Lower lobe of right lung (tissue), 2 donors: ENCODE results near the gene EVA1C. TPM values are rescaled to one million over a fixed set of nuclear protein-coding genes. Genes with fewer than 3 reads are reported as not detected.
A peak's percentile ranks its signal among the peaks of the same experiment; 100 is the strongest.
"Not testable (repeated sequence)": the region's sequence is repeated elsewhere in the genome, so short reads cannot be mapped to it uniquely, and the experiment has no call there.

Experiments
- ATAC-seq, 2 donors: fragments of 200-7000 bp; cut with Tn5 transposase; one replicate each; pipeline ENCODE4 v1.9.1; 2020 to 2022; ENCODE audit warnings: mild to moderate bottlenecking in 2 of 2, moderate library complexity in 2 of 2
- DNase-seq: peaks from one replicate; pipeline ENCODE4 v3.0.0-alpha.2; 2020
- H3K27ac ChIP-seq: fragments of 200-600 bp; one replicate; pipeline ENCODE4 v1.8.0; 2022
- H3K27me3 ChIP-seq: fragments of 200-600 bp; one replicate; pipeline ENCODE4 v1.8.0; 2022; ENCODE audit warnings: low read depth
- H3K36me3 ChIP-seq: fragments of 200-600 bp; one replicate; pipeline ENCODE4 v1.8.0; 2022; ENCODE audit warnings: mild to moderate bottlenecking
- H3K4me1 ChIP-seq: fragments of 200-600 bp; one replicate; pipeline ENCODE4 v1.8.0; 2022
- H3K4me3 ChIP-seq: fragments of 200-600 bp; one replicate; pipeline ENCODE4 v1.8.0; 2022; ENCODE audit warnings: mild to moderate bottlenecking
- H3K9me3 ChIP-seq: fragments of 200-600 bp; one replicate; pipeline ENCODE4 v1.8.0; 2022
- intact Hi-C: fragments of 100-400 bp; cut with DNase I; formaldehyde crosslinking; loops from one replicate; pipeline ENCODE4 v1.11.0; 2022
- total RNA-seq: library from RNA; stranded (reverse); fragmentation: NEBNext Ultra II Directional; extraction: Animal tissue kit (Norgen Biotek cat#: 25700); gene quantifications from one replicate; pipeline ENCODE4 v1.2.1, GENCODE V29; 2021
- TF ChIP-seq, protein P1 (sequence below): fragments of 200-600 bp; IDR thresholded peaks from one replicate; pipeline ENCODE4 v1.8.0; 2022; ENCODE audit warnings: antibody characterized with exemption, mild to moderate bottlenecking
- donor health status: DM: no; HTN: yes; CAD: no; lungs with severe emphysema.

EVA1C gene
- total RNA-seq, 1 donor from 2014 or later: 31.8 TPM

DNA sequence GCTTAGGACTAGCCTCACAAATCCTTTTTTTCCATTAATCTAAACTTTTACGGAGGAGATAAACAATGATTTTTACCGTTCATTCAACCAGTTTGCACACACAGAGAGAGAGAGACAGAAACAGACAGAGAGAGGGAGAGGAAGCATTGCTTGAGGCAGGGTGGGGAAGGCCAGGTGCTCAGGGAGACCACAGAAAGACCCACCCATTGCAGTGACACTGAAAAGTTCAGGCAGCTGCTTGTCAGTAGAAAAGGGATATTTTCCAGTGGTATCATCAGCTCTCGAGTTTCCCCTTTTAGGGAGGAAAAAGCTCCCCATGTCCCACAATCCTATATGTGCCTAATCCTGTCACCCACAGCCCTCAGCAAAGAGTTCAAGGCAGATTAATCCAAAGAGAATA, 145.6 kb downstream of the EVA1C start:
- Histone ChIP-seq H3K27me3 (no peaks in the 10 kb centered on the region), H3K9me3 (no peaks in the 10 kb centered on the region), H3K4me1 (no peaks in the 10 kb centered on the region), H3K4me3 (no peak overlapping the region), H3K27ac (no peak overlapping the region), H3K36me3 (no peaks in the 10 kb centered on the region)
- no peak for ATAC-seq
- intact Hi-C loops: no loop called here
- TF ChIP-seq, protein P1, sequence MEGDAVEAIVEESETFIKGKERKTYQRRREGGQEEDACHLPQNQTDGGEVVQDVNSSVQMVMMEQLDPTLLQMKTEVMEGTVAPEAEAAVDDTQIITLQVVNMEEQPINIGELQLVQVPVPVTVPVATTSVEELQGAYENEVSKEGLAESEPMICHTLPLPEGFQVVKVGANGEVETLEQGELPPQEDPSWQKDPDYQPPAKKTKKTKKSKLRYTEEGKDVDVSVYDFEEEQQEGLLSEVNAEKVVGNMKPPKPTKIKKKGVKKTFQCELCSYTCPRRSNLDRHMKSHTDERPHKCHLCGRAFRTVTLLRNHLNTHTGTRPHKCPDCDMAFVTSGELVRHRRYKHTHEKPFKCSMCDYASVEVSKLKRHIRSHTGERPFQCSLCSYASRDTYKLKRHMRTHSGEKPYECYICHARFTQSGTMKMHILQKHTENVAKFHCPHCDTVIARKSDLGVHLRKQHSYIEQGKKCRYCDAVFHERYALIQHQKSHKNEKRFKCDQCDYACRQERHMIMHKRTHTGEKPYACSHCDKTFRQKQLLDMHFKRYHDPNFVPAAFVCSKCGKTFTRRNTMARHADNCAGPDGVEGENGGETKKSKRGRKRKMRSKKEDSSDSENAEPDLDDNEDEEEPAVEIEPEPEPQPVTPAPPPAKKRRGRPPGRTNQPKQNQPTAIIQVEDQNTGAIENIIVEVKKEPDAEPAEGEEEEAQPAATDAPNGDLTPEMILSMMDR: no peak
- DNase-seq: no peak

DNA sequence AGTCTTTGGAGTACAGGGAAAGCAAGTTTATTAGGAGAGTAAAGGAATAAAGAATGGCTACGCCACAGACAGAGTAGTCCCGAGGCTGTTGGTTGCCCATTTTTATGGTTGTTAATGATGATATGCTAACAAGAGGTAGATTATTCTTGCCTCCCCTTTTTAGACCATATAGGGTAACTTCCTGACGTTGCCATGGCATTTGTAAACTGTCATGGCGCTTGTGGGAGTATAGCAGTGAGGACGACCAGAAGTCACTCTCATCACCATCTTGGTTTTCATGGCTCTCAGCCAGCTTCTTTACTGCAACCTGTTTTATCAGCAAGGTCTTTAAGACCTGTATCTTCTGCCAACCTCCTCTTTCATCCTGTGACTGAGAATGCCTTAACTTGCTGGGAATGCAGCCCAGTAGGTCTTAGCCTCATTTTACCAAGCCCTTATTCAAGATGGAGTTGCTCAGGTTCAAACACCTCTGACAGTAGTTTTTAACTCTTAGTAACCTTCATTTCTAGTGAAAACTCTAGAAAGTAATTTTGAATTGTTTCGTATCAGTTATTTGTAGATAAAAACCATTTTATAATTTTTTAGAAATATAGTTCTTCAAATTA, 146.6 kb downstream of the EVA1C start:
- no peak for DNase-seq
- ATAC-seq: no peak

DNA sequence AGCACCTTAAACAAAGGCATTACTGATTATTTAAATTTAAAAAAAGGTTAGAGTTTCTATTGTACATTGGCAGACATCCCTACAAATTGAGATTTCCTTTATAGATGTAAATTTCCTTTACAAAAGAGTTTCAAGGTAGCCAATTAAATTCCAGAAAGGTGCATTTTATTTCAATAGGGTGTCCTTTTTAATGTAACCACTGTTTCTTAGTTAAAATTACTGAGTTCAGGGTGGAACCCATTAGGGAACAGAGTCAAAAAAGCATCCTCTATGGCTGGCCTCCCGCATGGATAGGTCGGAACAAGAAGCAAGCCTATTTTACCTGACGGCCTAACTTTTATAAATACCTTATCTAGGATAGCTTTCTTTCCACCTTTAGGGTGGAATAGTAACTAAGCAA, 148.4 kb downstream of the EVA1C start:
- Histone ChIP-seq H3K4me1 (no peaks in the 10 kb centered on the region), H3K27ac (no peak overlapping the region), H3K9me3 (peaks cover 8% of the 10 kb centered on the region), H3K4me3 (no peak overlapping the region), H3K27me3 (no peaks in the 10 kb centered on the region), H3K36me3 (no peaks in the 10 kb centered on the region)
- DNase-seq (no peak), ATAC-seq (no peak)
- intact Hi-C loops: no loop called here
- TF ChIP-seq, protein P1: no peak

More for the DNA sequence above, 146.6 kb downstream of the EVA1C start:
- intact Hi-C loops: no loop called here
- Histone ChIP-seq H3K27ac (no peak overlapping the region), H3K27me3 (no peaks in the 10 kb centered on the region), H3K36me3 (no peaks in the 10 kb centered on the region), H3K4me3 (no peak overlapping the region), H3K9me3 (no peaks in the 10 kb centered on the region), H3K4me1 (no peaks in the 10 kb centered on the region)
- TF ChIP-seq, protein P1: no peak

DNA sequence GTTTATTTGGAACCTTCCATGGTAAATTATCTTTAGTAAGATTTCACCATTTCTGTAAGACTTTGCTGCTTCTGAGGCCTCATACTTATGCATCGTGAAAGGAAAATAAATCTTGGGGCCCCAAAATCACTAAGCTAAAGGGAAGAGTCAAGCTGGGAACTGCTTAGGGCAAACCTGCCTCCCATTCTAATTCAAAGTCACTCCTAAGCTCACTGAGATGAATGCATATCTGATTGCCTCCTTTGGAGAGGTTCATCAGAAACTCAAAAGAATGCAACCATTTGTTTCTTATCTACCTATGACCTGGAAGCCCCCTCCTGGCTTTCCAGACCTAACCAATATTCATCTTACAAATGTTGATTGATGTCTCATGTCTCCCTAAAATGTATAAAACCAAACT, 149.0 kb downstream of the EVA1C start:
- H3K27me3 ChIP-seq, H3K4me3 ChIP-seq, ATAC-seq, intact Hi-C loops, H3K27ac ChIP-seq, H3K4me1 ChIP-seq, DNase-seq, H3K36me3 ChIP-seq, H3K9me3 ChIP-seq: not testable (repeated sequence)

DNA sequence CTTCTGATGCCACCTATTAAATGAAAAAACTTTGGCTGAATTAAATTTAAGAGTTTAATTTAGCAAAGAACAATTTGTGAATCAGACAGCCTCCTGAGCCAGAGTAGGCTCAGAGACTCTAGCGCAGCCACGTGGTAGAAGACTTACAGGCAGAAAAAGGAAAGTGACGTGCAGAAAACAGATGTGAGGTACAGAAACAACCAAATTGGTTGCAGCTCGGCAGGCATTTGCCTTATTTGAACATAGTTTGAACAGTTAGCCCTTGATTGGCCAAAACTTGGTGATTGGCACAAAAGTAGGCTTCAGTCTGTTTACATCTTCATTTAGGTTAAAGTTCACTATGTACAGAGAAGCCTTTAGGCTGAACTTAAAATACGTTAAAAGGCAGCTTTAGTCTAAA, 149.9 kb downstream of the EVA1C start:
- intact Hi-C loops: no loop called here
- H3K27me3 ChIP-seq: no peaks in the 10 kb centered on the region
- TF ChIP-seq, protein P1: peak; percentile 49
- no peaks in the 10 kb centered on the region for H3K36me3 ChIP-seq
- H3K9me3 ChIP-seq: peaks cover 8% of the 10 kb centered on the region
- ATAC-seq (no peak), DNase-seq (no peak)
- H3K4me1 ChIP-seq: no peaks in the 10 kb centered on the region
- H3K4me3 ChIP-seq: no peak overlapping the region
- peak overlapping the region; percentile 28 for H3K27ac ChIP-seq

DNA sequence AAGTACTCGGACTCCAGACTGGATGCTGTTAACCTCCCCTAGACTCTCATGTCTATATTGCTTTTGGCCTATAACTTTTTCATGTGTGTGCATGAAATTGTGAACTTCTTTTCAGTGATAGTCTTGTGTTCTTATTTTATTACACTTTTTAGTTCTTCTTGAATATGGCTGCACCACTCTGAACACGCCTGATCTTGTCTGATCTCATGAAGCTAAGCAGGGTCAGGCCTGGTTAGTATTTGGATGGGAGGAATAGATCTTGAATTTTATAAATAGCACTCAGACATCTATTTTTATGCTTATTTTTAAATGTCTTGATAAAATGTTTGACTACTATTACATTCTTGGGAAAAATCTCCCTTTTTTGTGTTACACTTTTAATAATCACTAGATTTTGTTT, 150.4 kb downstream of the EVA1C start:
- Histone ChIP-seq H3K4me3 (no peak overlapping the region), H3K4me1 (no peaks in the 10 kb centered on the region), H3K27ac (peak overlapping the region; percentile 28), H3K36me3 (no peaks in the 10 kb centered on the region), H3K9me3 (peaks cover 8% of the 10 kb centered on the region), H3K27me3 (no peaks in the 10 kb centered on the region)
- TF ChIP-seq, protein P1: no peak
- intact Hi-C loops: no loop called here
- ATAC-seq: no peak
- DNase-seq: no peak

Other genes with a start within 250 kb of the EVA1C start
- 4.7 TPM for gene MIS18A, start 133.7 kb upstream of the EVA1C start, total RNA-seq
- gene MRAP, start 113.9 kb upstream of the EVA1C start, total RNA-seq: not detected
- 10.3 TPM for gene URB1, start 19.7 kb upstream of the EVA1C start, total RNA-seq
- 0.71 TPM for gene TCP10L, start 172.8 kb downstream of the EVA1C start, total RNA-seq
- 35.7 TPM for gene CFAP298, start 199.7 kb downstream of the EVA1C start, total RNA-seq